Naive thymus-derived CD4-positive, alpha-beta T cell (primary cell): ENCODE measurements around the gene GPC3. TPM values are rescaled to one million over a fixed set of nuclear protein-coding genes. Genes with fewer than 3 reads are reported as not detected.

Experiments
- ATAC-seq: fragments of 150-1000 bp; cut with Tn5 transposase; 2 replicates; pipeline ENCODE4 v1.10.0; 2021; ENCODE audit warnings: mild to moderate bottlenecking, moderate library complexity
- CTCF ChIA-PET: fragments of 350-600 bp; sonication (Branson Sonifier 250); formaldehyde crosslinking; loops from one replicate; lab custom pipeline; 2021; ENCODE audit warnings: antibody characterized with exemption; lab: Charles Lee
- POLR2A ChIA-PET: fragments of 350-600 bp; sonication (Branson Sonifier 250); formaldehyde crosslinking; loops from one replicate; lab custom pipeline; 2021; ENCODE audit warnings: antibody characterized with exemption, inconsistent platforms; lab: Charles Lee
- DNase-seq, 9 donors: peaks; one replicate each; pipeline versions ENCODE4 v3.0.0 to v3.0.0-alpha.2; 2020 to 2022; ENCODE audit warnings: mixed read lengths in 1 of 9
- H3K27ac ChIP-seq: one replicate; pipeline ENCODE4 v1.7.0; 2013; ENCODE audit warnings: mild to moderate bottlenecking, low read depth, low read length, moderate library complexity
- H3K27me3 ChIP-seq, 2 donors: one replicate each; pipeline ENCODE4 v1.7.0; 2013; ENCODE audit warnings: low read length in 2 of 2, mild to moderate bottlenecking in 2 of 2, moderate library complexity in 2 of 2; ENCODE audit not compliant: control insufficient read depth in 2 of 2, insufficient read depth in 2 of 2
- H3K36me3 ChIP-seq, 3 experiments: 1 replicate in 2 of 3; 2 replicates in 1 of 3; pipeline ENCODE4 v1.7.0; 2013; ENCODE audit warnings: low read length in 3 of 3, mild to moderate bottlenecking in 3 of 3, moderate library complexity in 1 of 3; ENCODE audit not compliant: insufficient read depth in 3 of 3, control insufficient read depth in 2 of 3
- H3K4me1 ChIP-seq, 2 donors: one replicate each; pipeline ENCODE4 v1.7.0; 2013; ENCODE audit warnings: low read length in 2 of 2, mild to moderate bottlenecking in 2 of 2, moderate library complexity in 1 of 2; ENCODE audit not compliant: control insufficient read depth in 2 of 2, insufficient read depth in 2 of 2
- H3K4me3 ChIP-seq: 2 replicates; pipeline ENCODE4 v1.7.0; 2013; ENCODE audit warnings: mild to moderate bottlenecking, low read length
- H3K9me3 ChIP-seq, 3 experiments: 1 replicate in 2 of 3; 2 replicates in 1 of 3; pipeline ENCODE4 v1.7.0; 2013; ENCODE audit warnings: low read length in 3 of 3; ENCODE audit not compliant: control insufficient read depth in 2 of 3
- H3K27ac Mint-ChIP-seq, 9 donors: one replicate each; pipeline ENCODE4 v1.8.0; 2020 to 2022; ENCODE audit warnings: mixed read lengths in 9 of 9, mild to moderate bottlenecking in 8 of 9, moderate library complexity in 5 of 9, inconsistent platforms in 2 of 9
- H3K27me3 Mint-ChIP-seq, 5 donors: one replicate each; pipeline ENCODE4 v1.8.0; 2021 to 2022; ENCODE audit warnings: mixed read lengths in 5 of 5, mild to moderate bottlenecking in 1 of 5
- H3K36me3 Mint-ChIP-seq, 5 donors: one replicate each; pipeline ENCODE4 v1.8.0; 2020 to 2022; ENCODE audit warnings: mixed read lengths in 5 of 5, mild to moderate bottlenecking in 3 of 5, inconsistent platforms in 1 of 5
- H3K4me1 Mint-ChIP-seq, 7 donors: one replicate each; pipeline ENCODE4 v1.8.0; 2020 to 2022; ENCODE audit warnings: mixed read lengths in 7 of 7, mild to moderate bottlenecking in 3 of 7, inconsistent platforms in 1 of 7
- H3K4me3 Mint-ChIP-seq, 10 donors: one replicate each; pipeline ENCODE4 v1.8.0; 2020 to 2022; ENCODE audit warnings: mild to moderate bottlenecking in 10 of 10, mixed read lengths in 10 of 10, moderate library complexity in 6 of 10, inconsistent platforms in 2 of 10
- H3K9me3 Mint-ChIP-seq, 11 donors: one replicate each; pipeline ENCODE4 v1.8.0; 2020 to 2022; ENCODE audit warnings: mixed read lengths in 11 of 11, mild to moderate bottlenecking in 4 of 11, inconsistent platforms in 1 of 11, moderate library complexity in 1 of 11
- intact Hi-C, 2 donors: fragments of 100-400 bp; cut with micrococcal nuclease; formaldehyde crosslinking; loops; one replicate each; pipeline ENCODE4 v1.15.1; 2023
- polyA plus RNA-seq, 2 donors: library from polyadenylated mRNA; unstranded; fragments of 300-500 nt; fragmentation: Illumina TruSeq; gene quantifications; one replicate each; pipeline ENCODE4 v1.2.3, GENCODE V29; 2021
- total RNA-seq, 6 experiments: library from RNA in 5 of 6; stranded (reverse) in 5 of 6; gene quantifications; 1 replicate in 5 of 6; 2 replicates in 1 of 6; pipeline ENCODE4 v1.2.3 and lab custom pipeline; 2021 to 2026

GPC3 gene
- total and polyA plus RNA-seq, 7 experiments from 2014 or later = 0.24 to 6.0 (median 0.65) TPM

DNA sequence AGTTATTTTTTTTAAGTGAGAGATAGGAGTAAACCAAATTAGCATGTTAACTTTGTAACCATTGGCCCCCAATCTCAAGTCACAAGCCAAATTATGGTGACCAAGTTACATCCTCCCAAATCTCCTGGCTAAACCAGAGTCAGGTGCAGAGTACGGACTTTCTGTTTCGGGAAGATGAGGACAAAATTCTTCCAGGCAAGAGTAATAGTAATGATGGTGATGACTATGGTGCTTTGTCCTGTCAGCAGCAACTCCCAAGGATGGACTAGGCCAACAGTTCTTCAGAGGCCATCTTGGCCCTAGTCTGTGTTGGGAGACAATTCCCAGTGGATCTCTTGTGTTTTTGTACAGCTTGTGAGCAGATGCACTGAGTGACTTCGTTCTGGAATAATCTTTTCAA is 148.8 kb downstream of the GPC3 start:
- Mint-ChIP-seq H3K36me3 (no peaks in the 10 kb centered on the region), H3K27me3 (no peaks in the 10 kb centered on the region), H3K4me3 (no peak overlapping the region), H3K9me3 (no peaks in the 10 kb centered on the region), H3K4me1 (no peaks in the 10 kb centered on the region), H3K27ac (no peak overlapping the region)
- intact Hi-C loops = no loop called here
- Histone ChIP-seq H3K36me3 (no peaks in the 10 kb centered on the region), H3K27me3 (no peaks in the 10 kb centered on the region), H3K4me3 (no peak overlapping the region), H3K9me3 (no peaks in the 10 kb centered on the region), H3K27ac (no peak overlapping the region), H3K4me1 (no peaks in the 10 kb centered on the region)
- no peak for DNase-seq
- POLR2A ChIA-PET = no interaction called here
- ATAC-seq = no peak
- CTCF ChIA-PET = interaction anchor here (0.6 kb wide), 1 partner anchor 10 kb away, joined by 5 read pairs; no protein-coding TSS in a partner anchor

DNA sequence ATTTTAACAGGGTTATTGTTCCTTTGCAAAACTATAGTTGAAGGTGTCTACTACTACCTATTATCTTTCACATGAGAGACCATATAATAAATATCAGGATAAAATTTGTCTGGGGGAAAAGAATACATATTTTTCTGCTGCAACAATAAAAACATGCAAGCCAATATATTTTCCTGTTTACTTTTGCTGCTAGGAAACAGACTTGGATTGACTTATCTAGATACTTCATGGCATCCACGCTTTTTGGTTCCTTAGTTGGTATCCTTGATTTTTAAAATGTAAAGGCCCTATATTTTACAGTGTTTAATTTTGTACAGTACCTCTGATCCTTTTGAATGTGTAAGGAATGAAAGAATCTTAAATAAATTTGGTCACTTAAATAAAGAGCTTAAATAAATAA is 150.6 kb downstream of the GPC3 start:
- Mint-ChIP-seq H3K27me3 (no peaks in the 10 kb centered on the region), H3K36me3 (no peaks in the 10 kb centered on the region), H3K4me1 (no peaks in the 10 kb centered on the region), H3K4me3 (no peak overlapping the region), H3K9me3 (peaks cover 0 to 2% (median 0%) of the 10 kb centered on the region in 11 donors), H3K27ac (no peak overlapping the region)
- POLR2A ChIA-PET = no interaction called here
- CTCF ChIA-PET = interaction anchor here (0.7 kb wide), 1 partner anchor 325 kb away, joined by 4 read pairs; no protein-coding TSS in a partner anchor
- Histone ChIP-seq H3K27ac (no peak overlapping the region), H3K27me3 (no peaks in the 10 kb centered on the region), H3K36me3 (no peaks in the 10 kb centered on the region), H3K4me3 (no peak overlapping the region), H3K9me3 (no peaks in the 10 kb centered on the region), H3K4me1 (no peaks in the 10 kb centered on the region)
- DNase-seq = no peak
- no peak for ATAC-seq
- intact Hi-C loops = no loop called here

DNA sequence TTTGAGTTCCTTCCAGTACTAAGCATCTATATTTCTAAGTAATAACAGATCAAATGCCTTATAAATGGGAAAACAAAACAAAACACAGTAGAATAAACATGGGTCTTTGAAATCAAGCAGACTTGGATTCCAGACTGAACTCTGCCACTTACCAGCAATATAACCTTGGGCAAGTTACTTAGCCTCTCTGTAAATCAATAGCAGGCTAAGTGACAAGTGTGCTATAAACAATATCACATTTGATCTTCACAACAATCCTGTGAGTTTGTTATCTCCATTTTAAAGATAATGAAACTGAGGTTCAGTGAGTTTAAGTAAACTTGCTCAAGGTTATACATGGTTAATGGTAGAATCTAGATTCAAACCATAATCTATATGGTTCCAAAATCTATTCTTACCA is 165.8 kb downstream of the GPC3 start:
- intact Hi-C loops = no loop called here

DNA sequence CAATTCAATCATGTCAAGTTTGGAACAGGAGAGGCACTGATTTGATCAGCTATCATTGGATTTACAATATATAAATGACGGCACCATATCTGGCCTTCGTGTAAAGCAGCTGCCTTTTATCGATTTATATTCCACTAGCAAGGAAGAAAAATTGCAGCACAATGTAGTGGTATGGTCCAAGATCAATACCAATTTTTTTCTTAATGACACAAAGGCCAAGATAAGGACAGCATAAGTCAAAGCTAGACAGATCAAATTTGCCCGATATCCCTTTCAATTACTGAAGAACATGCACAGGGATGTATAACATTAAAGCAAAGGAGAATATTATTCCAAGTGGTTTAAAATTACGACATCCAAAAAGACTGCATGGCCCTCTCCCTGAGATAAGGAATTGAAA is 167.4 kb downstream of the GPC3 start:
- Mint-ChIP-seq H3K9me3 (no peaks in the 10 kb centered on the region), H3K27ac (no peak overlapping the region), H3K27me3 (no peaks in the 10 kb centered on the region), H3K4me3 (no peak overlapping the region), H3K4me1 (no peaks in the 10 kb centered on the region), H3K36me3 (no peaks in the 10 kb centered on the region)
- no peaks in the 10 kb centered on the region for H3K36me3 ChIP-seq
- intact Hi-C loops = no loop called here
- H3K9me3 ChIP-seq = no peaks in the 10 kb centered on the region
- ATAC-seq (no peak), DNase-seq (no peak)
- POLR2A ChIA-PET = no interaction called here
- H3K27ac ChIP-seq = no peak overlapping the region
- no peaks in the 10 kb centered on the region for H3K4me1 ChIP-seq
- H3K27me3 ChIP-seq = no peaks in the 10 kb centered on the region
- H3K4me3 ChIP-seq = no peak overlapping the region
- CTCF ChIA-PET = no interaction called here

More for the DNA sequence above, 165.8 kb downstream of the GPC3 start:
- Histone ChIP-seq H3K4me1 (no peaks in the 10 kb centered on the region), H3K27ac (no peak overlapping the region), H3K36me3 (no peaks in the 10 kb centered on the region), H3K27me3 (no peaks in the 10 kb centered on the region), H3K9me3 (no peaks in the 10 kb centered on the region), H3K4me3 (no peak overlapping the region)
- Mint-ChIP-seq H3K27me3 (peaks cover 0 to 2% (median 0%) of the 10 kb centered on the region in 5 donors), H3K27ac (no peak overlapping the region), H3K36me3 (no peaks in the 10 kb centered on the region), H3K4me1 (no peaks in the 10 kb centered on the region), H3K4me3 (no peak overlapping the region), H3K9me3 (no peaks in the 10 kb centered on the region)
- DNase-seq (no peak), ATAC-seq (no peak)
- CTCF ChIA-PET = no interaction called here
- POLR2A ChIA-PET = no interaction called here

- Mint-ChIP-seq H3K27me3 (no peaks in the 10 kb centered on the region), H3K9me3 (no peaks in the 10 kb centered on the region), H3K27ac (no peak overlapping the region), H3K36me3 (no peaks in the 10 kb centered on the region), H3K4me1 (no peaks in the 10 kb centered on the region), H3K4me3 (no peak overlapping the region)
- CTCF ChIA-PET = no interaction called here
- DNase-seq = no peak
- no peaks in the 10 kb centered on the region for H3K4me1 ChIP-seq
- ATAC-seq = no peak
- no peaks in the 10 kb centered on the region for H3K27me3 ChIP-seq
- no peaks in the 10 kb centered on the region for H3K36me3 ChIP-seq
- H3K27ac ChIP-seq = no peak overlapping the region
- intact Hi-C loops = no loop called here
- POLR2A ChIA-PET = no interaction called here
- no peak overlapping the region for H3K4me3 ChIP-seq
- no peaks in the 10 kb centered on the region for H3K9me3 ChIP-seq
Measured at GRCh38 chrX:133815496-133815895, 169.9 kb downstream of the GPC3 start.

DNA sequence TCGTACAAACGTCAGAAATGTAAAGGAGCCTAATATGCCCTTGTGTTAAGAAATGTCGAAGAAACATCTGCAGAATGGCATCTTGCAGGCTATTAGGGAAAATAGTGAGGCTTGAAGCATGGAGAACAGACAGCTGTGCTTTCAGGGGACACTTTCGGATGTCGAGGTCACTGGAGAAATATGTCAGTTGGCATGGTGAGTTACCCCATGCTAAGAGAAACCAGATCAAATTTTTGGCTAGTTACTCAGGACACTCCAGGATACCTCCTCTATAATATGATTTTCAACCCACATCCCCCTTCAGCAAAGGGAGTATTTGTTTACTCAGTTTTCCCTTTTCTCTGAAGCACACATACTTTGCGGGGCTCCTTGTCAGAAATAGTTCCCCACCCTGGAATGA is 171.4 kb downstream of the GPC3 start:
- Histone ChIP-seq H3K4me1 (no peaks in the 10 kb centered on the region), H3K36me3 (no peaks in the 10 kb centered on the region), H3K27ac (no peak overlapping the region), H3K4me3 (no peak overlapping the region), H3K9me3 (no peaks in the 10 kb centered on the region), H3K27me3 (no peaks in the 10 kb centered on the region)
- Mint-ChIP-seq H3K27me3 (no peaks in the 10 kb centered on the region), H3K4me1 (no peaks in the 10 kb centered on the region), H3K36me3 (no peaks in the 10 kb centered on the region), H3K4me3 (no peak overlapping the region), H3K9me3 (no peaks in the 10 kb centered on the region), H3K27ac (no peak overlapping the region)
- intact Hi-C loops = no loop called here
- ChIA-PET POLR2A (no interaction called here), CTCF (no interaction called here)
- ATAC-seq = no peak
- DNase-seq = no peak

DNA sequence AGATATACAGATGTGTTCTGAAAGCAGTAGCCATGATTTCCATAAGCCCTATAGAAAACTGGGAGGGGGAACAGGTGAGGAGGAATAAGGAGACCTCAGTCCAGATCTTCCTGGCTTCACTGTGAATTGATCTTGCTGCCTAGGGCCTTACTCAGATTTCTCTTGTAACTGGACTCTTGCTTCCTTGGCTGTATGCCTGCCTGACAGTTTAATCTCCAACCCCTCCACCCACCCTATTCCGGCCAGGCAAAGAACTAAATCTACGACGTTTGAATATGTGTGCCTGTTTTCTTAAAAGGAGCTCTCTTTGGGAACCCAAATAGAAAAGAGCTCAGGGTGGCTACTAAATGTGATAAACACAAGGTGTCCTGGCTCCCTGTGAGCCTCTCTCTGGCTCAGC is 173.0 kb downstream of the GPC3 start:
- Mint-ChIP-seq H3K9me3 (no peaks in the 10 kb centered on the region), H3K27me3 (no peaks in the 10 kb centered on the region), H3K4me3 (no peak overlapping the region), H3K36me3 (no peaks in the 10 kb centered on the region), H3K4me1 (peaks cover 0 to 3% (median 0%) of the 10 kb centered on the region in 7 donors), H3K27ac (no peak overlapping the region)
- Histone ChIP-seq H3K9me3 (no peaks in the 10 kb centered on the region), H3K27me3 (no peaks in the 10 kb centered on the region), H3K4me3 (no peak overlapping the region), H3K27ac (no peak overlapping the region), H3K36me3 (no peaks in the 10 kb centered on the region), H3K4me1 (no peaks in the 10 kb centered on the region)
- no peak for DNase-seq
- no peak for ATAC-seq
- intact Hi-C loops = no loop called here
- ChIA-PET CTCF (no interaction called here), POLR2A (no interaction called here)
